GM20431 (cell line): ENCODE data around the gene TNFRSF18.
"Not testable (repeated sequence)": the region's sequence is repeated elsewhere in the genome, so short reads cannot be mapped to it uniquely, and the experiment has no call there.

ENCODE experiments used
- in situ Hi-C: fragments of 300-500 bp; cut with MseI, MboI; formaldehyde crosslinking; loops from one replicate; pipeline ENCODE4 v1.15.0; 2020; ENCODE audit warnings: low sequenced_read_pairs; ENCODE audit not compliant: unreplicated experiment

TNFRSF18 gene

GRCh38 chr1:1206376-1206965 lies at the start of gene TNFRSF18:
TNFRSF18 (minus strand) TSS chr1:1206592; CDS start chr1:1206571, 21 bp downstream.
- in situ Hi-C loops = no loop called here

GRCh38 chr1:1255611-1256010 lies 49.2 kb upstream of the TNFRSF18 start:
- in situ Hi-C loops = no loop called here

GRCh38 chr1:1255078-1255477 lies 48.7 kb upstream of the TNFRSF18 start:
- in situ Hi-C loops = no loop called here

- in situ Hi-C loops = no loop called here
These were observed 48.2 kb upstream of the TNFRSF18 start for GRCh38 chr1:1254667-1254998.

- in situ Hi-C loops = no loop called here
These were observed 47.7 kb upstream of the TNFRSF18 start for GRCh38 chr1:1253972-1254666.

GRCh38 chr1:1253314-1253713 lies 46.9 kb upstream of the TNFRSF18 start:
- in situ Hi-C loops = no loop called here

- in situ Hi-C loops = no loop called here
These were observed 44.4 kb upstream of the TNFRSF18 start for GRCh38 chr1:1250786-1251284.

- in situ Hi-C loops = not testable (repeated sequence)
These were observed 41.9 kb upstream of the TNFRSF18 start for GRCh38 chr1:1248009-1248913.

GRCh38 chr1:1247341-1247913 lies 41.0 kb upstream of the TNFRSF18 start:
- in situ Hi-C loops = no loop called here

GRCh38 chr1:1246577-1247340 lies 40.4 kb upstream of the TNFRSF18 start, which contains the start of gene C1QTNF12:
C1QTNF12 (minus strand) TSS chr1:1246722; CDS start chr1:1246690, 32 bp downstream.
- in situ Hi-C loops = no loop called here

GRCh38 chr1:1245817-1246576 lies 39.6 kb upstream of the TNFRSF18 start:
- in situ Hi-C loops = no loop called here

- in situ Hi-C loops = no loop called here
These were observed 38.9 kb upstream of the TNFRSF18 start for GRCh38 chr1:1245178-1245816.

GRCh38 chr1:1244192-1244811 lies 37.9 kb upstream of the TNFRSF18 start:
- in situ Hi-C loops = no loop called here

- in situ Hi-C loops = no loop called here
These were observed 37.4 kb upstream of the TNFRSF18 start for GRCh38 chr1:1243807-1244191.

- in situ Hi-C loops = no loop called here
These were observed 36.9 kb upstream of the TNFRSF18 start for GRCh38 chr1:1243266-1243660.

- in situ Hi-C loops = no loop called here
These were observed 36.3 kb upstream of the TNFRSF18 start for GRCh38 chr1:1242461-1243265.

GRCh38 chr1:1241588-1242219 lies 35.3 kb upstream of the TNFRSF18 start:
- in situ Hi-C loops = no loop called here
